GM18861 (cell line): ENCODE data around the gene GLMP.

Experiments used
- ATAC-seq: cut with Tn5 transposase; IDR thresholded peaks from one replicate; pipeline ENCODE4 v1.9.1; 2021; ENCODE audit not compliant: unreplicated experiment

GLMP gene

GRCh38 chr1:156286061-156286460 is 9.4 kb downstream of the GLMP start:
- ATAC-seq = no peak

GRCh38 chr1:156285437-156285836 is 10.0 kb downstream of the GLMP start:
- ATAC-seq = no peak

DNA sequence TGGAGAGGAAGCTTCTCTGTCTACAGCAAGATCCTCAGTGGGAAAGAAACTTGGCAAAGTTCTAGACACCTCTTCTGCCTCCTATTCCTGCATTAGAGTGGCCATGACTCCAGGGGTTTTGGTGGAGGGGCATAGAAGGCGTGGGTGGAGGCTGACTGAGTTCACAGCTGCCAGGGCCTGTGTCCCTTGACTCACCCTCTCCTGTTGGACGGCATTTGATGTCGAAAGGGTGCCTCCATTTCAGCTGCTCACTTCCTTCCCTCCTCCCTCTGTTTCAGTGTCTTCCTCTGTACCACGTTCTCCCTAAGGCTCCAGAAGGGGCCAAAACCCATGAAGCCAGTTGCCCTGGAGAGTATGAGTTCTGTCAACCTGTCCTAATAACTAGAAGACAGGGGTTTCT is 10.7 kb downstream of the GLMP start:
- ATAC-seq = no peak

DNA sequence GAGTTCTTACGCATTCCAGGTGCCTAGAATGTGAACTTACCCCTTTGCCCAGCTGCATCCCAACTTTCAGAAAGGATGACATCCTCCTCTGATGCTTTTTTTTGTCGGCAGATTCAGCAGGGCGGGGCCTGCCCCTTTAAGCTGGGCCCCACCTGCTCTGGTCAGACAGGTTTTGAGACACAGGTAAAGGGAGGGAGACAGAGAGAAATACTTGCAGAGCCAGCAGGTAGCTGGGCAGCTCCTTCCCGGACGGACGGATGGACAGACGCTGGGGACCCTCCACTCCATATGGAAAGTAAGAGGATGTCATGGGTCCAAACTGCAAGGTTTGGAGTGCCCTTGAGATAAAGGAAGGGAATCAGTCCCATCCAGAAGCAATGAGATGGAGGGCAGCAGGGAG is 11.4 kb downstream of the GLMP start, which contains the start of gene TMEM79:
Gene TMEM79 (plus strand): TSS at position 214 of the 400 bp plus-strand sequence. CDS start 902 bp downstream, outside the sequence.
- ATAC-seq = no peak

GRCh38 chr1:156283521-156283920 is 12.0 kb downstream of the GLMP start:
- ATAC-seq = no peak

GRCh38 chr1:156282479-156283222 is 12.8 kb downstream of the GLMP start, which contains the start of gene SMG5:
TSS of gene SMG5 (minus strand) at chr1:156282825. CDS start at chr1:156282680, 145 bp downstream.
- peak; percentile 72 for ATAC-seq

GRCh38 chr1:156281693-156282478 is 13.6 kb downstream of the GLMP start:
- ATAC-seq = peak; percentile 1

DNA sequence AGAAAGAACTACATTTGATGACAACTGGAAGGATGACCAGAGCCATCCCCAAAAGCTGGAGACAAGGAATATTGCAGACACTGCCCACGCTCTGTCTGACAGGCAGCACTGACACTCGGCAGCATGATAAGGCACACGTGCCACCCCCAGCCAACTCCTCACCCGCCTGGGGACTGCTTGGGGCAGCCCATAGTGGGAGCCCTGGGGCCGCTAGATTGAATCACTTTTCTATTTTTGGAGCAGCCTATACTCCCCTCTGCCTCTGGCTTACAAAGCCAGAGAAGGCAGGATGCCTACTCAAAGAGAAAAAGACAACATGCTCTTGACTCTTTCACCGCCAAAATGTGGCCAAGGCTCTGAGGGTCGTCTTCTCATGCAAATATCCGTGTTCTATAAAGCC is 14.2 kb downstream of the GLMP start:
- peak; percentile 36 for ATAC-seq

DNA sequence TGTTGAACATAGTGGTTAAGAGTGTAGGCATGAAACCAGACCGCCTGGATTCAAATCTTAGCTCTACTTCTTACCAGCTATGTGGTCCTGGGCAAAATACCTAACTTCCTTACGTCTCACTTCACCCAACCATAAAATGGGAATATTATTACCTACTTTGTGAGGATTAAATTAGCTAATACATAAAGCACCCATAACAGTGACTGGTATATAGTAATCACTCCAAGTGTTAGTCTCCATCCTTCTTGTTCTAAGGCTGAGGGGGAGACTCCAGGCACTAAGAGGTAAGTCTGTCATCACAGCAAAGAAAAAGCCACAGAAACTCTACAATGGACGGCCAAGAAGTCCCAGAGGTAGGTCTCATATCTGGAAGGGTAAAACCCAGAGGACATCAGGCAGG is 15.6 kb downstream of the GLMP start:
- no peak for ATAC-seq

GRCh38 chr1:156276966-156277381 is 18.5 kb downstream of the GLMP start:
- ATAC-seq = no peak

- no peak for ATAC-seq
Observed at GRCh38 chr1:156276532-156276931, 18.9 kb downstream of the GLMP start.

GRCh38 chr1:156270314-156270713 is 25.2 kb downstream of the GLMP start:
- ATAC-seq = no peak

DNA sequence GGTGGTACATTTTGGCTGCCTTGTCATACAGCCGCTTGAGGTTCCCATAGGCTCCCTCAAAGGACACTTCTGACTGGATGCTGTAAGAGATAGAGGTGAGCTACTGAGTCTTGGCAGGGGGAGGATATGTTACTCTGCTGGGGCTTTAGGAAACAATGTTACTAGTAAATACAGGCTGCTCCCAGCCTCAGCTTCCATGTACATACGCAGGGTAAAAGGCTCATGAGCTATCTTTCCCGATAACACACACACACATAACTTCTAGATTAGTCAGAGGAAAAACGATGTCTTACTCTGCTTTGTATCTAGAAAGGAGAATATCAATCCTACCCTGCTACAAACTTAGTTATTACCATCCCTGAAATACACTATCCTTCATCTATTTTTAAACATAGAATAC is 27.1 kb downstream of the GLMP start:
- ATAC-seq = no peak

DNA sequence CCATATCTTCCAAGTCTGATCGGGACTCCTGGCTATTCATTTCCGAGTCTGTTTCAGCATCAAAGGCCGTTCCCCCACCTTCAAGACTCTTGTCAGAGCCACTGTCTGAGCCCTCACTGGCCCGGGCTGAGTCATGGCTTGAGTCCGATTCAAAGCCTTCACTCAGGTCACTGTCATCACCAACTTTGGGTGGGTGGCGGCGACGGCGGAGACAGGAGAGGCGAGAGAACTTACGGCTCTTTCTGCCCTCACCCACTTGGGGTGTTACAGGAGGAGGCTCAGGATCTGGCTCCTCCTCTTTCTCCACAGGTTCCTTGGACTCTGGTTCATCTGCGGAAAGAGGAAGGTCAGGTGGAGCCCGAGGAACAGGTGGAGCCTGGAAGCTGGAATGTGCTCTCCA is 29.4 kb downstream of the GLMP start:
- ATAC-seq = no peak

DNA sequence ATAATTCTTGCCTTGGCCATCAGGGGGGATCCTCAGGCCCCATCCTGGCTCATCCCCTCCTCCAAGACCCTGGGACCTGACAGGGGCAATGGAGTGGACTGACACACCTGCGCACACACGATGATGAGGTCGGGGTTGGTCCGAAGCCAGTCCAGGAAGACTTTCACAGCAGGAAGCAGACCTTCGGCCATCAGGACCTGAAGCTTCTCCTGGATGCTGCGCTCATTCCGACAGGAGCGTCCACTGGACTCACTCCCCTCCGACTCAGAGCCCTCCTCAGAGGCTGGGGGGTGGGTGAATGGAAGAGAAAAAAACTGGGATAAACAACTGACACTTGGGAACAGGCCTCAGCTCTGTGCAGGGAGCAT is 32.2 kb downstream of the GLMP start:
- no peak for ATAC-seq

DNA sequence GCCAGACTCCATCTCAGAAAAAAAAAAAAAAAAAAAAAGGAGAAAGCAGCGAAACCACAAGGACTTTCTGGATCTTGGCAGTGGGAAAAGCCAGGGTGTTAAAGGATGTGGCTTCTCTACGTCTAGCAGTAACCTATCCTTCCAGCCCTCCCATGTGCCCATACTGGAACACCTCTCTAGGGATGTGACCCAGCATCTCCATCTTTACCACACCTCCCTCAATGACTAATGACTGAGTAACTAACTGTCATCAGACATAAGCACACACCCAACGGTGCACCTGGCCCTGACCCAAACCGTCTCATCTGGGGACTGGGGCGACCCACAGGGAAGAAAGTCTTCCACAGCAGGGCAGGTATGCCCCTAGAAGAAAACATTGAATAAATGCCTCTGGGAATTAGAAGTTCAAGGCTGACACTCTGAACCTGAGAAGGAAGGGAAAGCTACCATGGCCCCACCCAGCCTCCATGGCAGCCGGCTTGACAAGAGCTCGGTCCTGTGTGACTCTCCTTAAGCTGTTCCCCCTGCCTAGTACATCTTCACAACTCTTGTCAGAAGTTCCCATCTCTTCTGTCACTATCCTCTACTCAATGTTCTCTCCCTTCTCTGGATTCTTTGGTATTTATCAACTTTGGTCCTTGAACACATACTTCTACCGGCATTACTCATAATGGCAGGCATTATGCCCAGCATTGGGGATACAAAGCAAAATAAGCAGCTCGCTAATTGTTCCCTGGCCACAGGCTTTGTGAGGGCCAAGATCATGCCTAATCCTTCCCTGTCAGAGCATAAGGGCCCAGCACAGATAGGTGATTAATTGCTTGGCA is 32.8 kb downstream of the GLMP start:
- ATAC-seq = no peak

- ATAC-seq = no peak
Observed at GRCh38 chr1:156260896-156261295, 34.6 kb downstream of the GLMP start.

- no peak for ATAC-seq
Observed at GRCh38 chr1:156259805-156260204, 35.7 kb downstream of the GLMP start.

GRCh38 chr1:156258859-156259258 is 36.6 kb downstream of the GLMP start:
- ATAC-seq = no peak

GRCh38 chr1:156257711-156258110 is 37.8 kb downstream of the GLMP start:
- no peak for ATAC-seq

DNA sequence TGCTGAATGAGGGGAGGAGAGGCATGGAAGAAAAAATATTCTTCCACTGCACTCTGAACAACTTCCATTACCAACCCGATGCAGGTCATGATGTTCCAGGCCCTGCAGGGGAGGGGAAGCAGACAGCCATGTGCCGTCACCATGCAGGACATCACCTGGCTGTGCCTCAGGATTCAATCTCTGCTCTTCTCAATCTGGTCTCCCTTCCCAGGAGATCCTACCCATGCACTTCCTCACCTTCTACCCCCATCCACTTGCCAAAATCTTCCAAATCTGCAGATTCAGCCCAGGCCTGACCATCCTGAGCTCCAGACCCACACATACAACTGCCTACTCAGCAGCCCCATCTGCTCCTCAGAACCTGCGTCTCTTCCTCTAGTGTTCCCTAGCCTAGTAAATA is 41.8 kb downstream of the GLMP start:
- no peak for ATAC-seq
